Measurements from ENCODE around the gene EFCAB6.
A peak's percentile ranks its signal among the peaks of the same experiment; 100 is the strongest.

The EFCAB6 gene

DNA sequence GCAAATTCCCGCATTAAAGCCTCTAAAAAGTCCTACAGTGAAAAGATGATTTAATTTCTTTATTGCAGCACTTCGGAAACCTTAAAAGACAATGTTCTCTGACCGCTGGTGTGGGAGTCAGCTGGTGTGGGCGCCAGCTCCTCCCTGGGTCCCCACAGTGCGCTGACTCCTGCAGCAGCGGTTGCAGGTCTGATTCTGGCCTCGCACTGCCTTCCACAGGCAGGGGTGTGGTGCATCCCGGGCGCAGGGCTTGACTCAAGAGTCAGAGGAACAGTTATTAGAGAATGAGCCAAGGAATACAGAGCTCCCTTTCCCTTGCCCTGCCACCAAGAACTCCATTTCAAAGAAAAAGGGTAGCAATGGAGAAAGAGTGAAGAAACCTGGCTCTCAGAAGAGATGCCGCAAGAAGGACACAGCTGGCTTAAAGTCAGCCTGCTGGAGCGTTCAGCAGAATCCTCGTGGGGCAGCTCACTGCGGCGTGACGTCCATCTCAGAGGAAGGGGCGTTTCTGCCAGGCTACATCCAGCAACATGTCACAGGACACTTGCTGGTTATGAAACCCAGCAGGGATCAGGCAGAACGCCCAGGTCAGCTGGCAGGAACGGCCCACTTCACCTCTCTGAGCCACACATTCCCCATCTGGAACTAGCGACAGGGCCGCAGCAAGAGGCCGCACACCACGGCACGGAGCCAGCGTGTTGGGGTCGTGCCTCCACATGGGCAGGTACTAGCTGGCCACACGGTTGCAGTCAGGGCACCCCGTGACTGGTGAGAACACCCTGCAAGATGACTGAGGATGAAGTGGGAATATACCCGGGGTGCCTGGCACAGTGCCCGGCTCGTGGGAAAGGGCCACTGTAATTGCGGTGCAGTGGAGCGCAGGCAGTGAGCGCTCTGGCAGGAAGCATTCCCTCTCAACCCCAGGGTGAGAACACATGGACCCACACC, 18.1 kb upstream of the EFCAB6 start:
- DNase-seq = no peak

DNA sequence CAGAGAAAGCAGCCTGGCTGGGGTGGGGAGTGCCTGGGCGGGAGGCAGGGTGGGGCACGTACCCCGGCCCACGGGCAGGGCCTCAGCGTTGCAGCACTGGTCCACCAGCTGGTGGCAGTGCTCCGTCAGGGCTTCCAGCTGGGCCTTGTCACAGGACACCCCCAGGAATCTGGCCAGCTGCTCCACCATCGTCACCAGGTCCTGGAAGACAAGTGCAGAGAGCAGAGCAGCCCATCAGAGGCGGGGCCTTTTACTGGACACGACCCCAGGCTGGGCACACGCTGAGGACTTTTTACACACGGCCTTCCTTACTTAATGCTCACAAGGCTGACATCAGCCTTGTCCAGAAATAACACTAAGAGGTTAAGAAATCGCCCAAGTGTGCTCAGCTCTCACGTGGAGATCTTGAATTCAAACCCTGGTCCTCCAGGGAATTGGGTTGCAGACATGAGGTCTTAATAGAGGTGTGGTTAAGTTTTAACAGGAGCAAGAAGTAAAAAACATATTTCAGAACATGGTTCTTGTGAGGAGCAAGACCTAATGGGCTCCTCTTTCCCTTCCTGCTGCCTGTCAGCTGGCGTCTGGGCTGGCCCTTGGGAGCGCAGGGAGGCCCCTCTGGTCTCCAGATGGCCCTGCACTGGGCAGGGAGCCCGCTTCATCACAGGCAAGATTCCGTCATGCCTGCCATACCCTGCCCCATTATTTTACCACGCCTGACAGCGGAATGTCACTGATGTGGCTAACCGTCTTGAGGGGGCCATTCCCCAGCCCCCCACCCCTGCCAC, 17.1 kb upstream of the EFCAB6 start:
- DNase-seq = no peak

DNA sequence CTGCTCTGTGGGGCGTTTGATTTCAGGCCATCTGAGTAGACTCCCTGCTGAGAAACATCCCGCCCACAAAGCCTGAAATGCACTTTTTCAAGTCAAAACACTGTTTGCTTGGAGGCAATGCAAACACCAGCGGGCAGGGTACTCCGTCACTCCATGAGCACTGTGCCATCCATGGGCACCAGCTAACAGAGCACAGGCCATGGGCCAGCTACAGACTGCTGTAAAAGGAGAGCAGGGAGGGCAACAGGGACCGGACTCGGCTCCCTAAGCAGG, 16.6 kb upstream of the EFCAB6 start:
- no peak for DNase-seq

DNA sequence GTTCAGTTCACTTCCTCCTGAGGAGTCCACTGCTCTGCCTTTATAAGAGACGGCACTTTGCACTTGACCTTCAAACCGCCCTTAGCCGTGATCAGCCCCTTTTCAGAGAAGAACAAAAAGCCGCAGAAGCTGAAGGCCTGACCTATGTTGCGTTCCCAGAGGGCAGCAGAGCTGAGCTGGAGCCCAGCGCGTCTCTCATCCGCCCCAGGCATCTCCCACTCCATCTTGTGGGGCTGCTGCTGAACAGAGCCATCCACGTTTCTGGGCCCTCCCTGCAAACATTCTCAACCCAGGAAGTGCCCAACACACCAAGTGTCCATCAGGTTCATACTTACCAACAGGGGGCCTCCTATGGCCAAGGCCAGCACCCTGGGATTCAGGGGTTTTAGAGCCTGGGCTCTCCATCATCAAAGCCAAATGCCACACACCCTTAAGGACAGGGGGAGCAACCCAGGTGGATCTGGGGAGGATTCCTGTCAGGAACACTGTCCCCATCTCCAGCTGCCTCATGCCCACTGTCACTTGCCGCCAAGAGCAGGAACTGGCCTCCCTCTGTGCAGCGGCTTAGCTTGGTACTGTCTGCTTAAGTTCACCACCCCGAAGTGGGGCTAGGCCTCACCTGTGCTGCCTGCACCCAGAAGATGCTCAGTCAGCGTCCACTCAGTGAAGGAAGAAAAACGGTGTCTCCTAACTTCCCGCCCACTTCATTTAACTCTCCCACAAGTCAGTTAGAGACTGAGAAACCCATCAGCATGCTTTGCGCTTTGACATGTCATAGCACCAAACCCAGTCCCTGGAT, 16.0 kb upstream of the EFCAB6 start:
- DNase-seq = no peak

DNA sequence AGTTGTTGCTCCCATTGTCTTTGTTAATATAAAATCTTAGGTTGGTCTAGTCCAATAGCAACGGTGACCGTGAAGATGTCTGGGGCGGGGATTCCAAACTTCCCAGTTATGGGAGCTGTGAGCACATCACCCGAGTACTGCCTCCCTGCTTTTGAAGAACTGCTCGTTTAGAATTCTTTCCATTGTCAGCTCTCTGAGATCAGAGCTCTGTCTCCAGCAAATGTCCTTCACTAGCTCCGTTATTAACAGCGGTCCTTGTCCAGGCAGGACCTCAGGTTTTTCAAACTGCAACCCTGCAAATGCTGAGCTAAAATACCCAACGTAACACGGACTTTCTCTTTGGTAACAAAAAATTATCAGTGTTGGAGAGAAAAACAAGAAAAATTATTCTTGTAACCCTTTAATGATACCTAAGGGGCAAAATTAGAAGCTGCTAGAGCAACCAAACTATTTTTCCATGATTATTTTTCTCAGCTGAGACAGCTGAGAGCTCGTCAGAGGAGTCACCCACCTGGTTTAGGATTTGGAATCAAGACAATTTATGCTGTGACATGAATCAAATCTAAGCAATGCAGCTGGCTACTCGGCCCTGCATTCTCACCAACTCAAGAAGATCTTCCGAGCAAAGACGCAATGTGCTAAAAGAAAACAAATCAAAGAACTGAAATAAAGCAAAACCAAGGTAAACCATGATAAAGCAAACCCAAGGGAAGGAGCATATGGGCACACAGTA, 15.1 kb upstream of the EFCAB6 start:
- DNase-seq = no peak

DNA sequence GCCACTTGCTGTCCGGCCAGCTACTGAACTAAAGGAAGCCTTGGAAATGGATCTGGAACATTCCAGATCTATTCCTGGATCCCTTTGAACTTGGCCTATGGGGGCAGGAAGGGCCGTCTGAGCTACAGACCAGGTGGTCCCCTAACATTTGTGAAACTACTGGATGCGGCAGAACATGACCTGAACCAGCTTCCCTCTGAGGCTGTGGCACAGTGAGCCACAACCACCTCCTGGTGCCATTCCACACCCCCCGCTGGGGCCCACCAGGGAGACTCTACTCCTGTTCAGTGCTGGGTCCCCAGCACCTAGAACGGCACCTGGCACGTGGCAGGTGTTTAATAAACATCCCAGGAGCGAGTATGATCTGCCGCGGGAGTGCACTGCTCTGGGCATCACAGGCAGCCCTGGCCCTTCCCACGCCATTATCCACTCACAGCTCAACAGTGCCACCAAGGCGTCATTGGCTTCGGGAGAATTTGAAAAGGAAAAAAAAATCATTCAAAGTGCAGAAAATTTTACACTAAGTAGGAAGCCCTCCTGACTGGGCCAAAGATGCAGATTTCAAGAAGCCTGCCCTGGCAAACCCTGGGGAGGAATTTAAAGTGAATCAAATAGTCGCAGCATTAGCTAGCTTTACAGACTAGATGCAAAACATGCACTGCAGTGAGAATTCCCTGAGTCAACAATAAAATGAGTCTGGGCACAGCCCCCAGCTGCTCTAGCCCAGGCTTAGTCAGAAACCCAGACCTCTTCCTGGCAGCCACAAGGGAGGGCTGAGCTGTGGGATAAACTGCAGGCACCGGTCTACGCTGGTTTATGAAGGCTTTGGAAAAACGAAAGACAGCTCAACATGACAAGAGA, 14.3 kb upstream of the EFCAB6 start:
- peak; percentile 41 for DNase-seq

DNA sequence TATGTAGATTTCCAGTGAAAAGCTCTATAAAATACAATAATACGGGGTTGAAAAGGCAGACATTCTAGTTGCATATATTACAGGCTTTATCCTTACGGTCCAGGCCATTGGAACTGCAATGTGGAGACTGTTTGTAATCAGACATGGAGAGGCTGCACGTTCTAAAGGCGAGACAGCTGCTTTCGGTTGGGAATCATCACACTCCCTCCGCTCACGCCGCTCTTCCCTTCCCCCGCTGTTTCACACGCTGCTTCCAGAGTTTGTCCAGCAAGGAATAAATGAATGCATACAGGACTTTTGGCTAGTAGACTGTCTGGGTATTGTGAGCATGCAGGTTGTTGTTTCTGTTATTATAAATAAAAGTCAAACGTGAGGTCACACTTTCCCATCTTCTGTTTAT, 13.5 kb upstream of the EFCAB6 start:
- no peak for DNase-seq

DNA sequence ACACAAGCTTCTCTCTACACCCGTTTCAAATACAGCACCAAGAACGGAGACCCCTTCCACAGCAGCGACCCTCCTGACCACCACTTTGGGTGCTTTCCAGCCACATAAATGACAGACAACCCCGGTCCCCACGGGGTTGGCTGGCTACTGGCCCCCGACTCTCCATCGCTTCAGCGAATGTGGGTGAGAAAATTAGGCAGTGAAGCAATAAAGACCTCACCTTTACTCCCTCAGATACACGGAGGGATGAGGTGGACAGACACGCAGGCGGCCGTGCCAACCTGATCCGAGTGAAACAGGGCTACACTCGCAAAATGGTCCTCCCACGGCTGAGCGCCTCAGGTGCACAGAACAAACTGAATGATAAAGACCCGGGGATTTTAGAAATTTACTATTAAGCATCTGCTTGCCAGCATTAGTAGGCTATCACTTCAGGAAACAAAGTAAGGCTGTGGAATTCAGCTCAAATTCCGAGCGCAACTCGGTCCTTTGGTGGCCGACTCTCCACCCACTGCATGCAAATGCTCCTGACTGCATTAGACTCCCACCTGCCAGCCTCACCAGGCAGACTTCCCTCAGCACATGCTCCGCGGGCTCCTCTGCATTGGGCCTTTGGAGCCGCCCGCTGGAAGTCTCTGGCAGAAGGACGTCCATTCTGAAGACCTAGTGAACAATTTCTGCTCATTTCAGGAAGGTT, 12.8 kb upstream of the EFCAB6 start:
- no peak for DNase-seq

DNA sequence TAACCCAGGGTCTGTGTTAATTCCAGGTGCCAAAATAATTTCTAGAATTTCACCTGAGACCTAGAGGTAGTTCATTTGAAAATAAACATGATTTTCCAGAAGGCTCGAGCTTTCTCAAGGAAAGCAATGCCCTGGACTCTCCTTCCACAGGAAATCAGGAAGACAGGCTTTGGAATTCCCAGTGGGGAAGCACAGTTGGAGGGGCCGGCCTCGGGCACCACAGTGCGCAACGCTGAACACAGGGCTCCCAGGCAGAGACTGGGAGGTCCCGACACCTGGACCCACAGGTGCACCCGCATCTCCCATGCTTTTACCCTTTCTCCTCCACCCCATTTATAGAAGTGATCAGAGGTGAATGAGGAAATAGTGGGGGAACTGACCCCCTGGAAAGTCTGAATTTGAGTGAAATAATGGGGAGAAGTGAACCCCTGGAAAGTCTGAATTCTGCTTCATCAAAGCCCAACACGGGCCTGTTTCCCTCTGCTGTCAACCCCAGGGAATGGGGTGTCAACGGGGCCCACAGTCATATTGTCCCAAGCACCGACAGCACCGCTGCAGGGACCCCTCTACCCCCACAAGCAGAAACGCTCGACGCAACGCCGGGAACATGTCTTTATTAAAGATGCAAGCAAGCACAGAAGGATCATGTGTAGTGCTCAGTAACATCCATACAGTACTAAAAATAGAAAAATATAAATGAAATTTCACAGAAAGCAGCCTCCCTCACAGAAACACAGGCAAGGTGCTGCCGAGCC, 12.0 kb upstream of the EFCAB6 start:
- no peak for DNase-seq

DNA sequence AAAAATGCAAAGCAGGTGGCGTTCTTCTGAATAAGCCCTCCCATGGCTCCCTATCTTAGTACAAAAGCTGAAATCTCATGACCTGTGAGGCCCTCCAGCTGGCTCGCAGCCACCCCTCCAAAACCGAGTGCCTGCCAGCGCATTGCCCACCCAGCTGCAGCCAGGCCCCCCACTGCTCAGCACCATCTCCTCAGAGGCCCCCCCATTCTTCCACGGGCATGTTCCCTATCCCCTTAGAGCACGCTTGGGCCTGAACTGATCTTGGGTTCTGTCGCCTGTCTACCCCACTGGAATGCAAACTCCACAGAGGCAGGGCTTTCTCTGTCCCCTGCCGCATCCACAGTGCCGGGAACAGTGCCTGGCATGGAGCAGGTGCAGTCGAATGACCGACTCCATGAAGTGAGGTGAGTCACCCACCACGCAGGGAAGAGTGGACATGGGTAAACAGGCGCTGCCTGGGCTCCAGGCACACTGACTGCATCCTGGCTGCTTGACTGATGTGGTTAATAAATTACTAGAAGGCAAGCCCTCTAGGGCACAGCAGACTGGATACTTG, 11.3 kb upstream of the EFCAB6 start:
- DNase-seq = no peak

DNA sequence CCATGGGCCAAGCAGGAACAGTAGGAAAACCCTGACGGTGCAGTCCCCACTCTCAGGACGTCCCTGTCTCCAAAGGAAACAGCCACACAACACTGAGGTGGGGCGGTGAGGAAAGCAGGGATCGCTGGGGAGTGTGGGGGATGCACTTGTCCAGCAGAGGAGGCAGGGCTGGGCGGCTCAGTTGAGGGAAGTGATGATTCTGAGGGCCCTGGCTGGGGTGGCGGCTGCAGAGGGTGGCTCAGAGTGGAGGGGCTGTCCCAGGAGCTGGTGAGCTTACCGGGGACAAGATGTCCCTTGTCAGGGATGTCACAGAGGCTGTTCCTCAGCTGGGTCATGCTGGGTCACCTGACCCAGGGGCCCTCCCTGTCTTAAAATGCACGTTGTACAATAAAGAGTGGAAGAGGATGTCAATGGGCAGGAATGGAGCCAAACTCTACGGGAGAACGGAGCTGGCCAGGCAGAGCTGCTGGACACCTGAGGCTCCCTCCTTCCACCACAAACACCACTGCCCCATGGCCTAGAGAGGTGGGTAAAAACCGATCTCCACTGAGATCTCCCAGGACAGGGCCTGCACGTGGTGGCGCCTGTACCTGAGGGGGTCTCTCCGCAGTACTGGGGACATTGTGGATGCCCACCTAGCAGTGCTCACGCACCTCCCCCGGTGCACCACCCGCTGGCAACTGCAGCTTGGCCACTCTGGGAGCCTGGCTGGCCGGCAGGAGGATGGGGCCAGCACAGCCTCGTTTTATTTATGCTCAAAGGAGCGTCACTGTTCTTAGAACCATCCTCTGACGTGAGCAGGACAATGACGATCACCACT, 9.7 kb upstream of the EFCAB6 start:
- DNase-seq = no peak

DNA sequence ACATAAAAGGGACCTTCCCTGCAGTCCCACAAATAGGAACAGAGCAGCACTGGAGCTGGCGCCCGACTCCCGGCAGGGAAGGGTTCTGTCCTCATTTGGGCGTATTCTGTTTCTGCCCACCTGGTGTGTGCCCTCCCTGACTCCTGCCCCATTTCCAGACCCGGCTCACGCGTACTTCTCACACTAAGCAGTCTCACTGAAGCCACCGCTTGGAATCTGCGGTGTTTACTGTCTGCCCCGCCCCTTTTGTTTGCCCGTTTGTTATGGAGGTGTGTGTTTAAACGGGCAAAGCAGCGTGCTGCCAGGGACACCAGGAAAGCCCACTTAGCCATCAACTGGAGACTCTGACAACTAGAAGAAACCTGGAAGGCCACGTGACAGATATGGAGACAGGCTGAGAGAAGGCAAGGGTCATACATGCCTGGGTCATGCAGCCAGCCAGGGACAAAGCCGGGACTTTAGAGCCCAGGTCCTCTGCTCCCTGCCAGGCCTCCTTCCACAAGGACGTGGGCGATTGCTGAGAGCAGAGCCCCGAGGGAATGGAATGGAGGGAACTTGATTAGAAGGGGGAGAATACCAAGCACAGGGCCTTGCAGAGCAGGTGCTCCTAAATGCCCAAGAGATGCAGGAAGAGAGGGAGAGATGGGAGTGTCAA, 8.7 kb upstream of the EFCAB6 start:
- peak; percentile 5 for DNase-seq

DNA sequence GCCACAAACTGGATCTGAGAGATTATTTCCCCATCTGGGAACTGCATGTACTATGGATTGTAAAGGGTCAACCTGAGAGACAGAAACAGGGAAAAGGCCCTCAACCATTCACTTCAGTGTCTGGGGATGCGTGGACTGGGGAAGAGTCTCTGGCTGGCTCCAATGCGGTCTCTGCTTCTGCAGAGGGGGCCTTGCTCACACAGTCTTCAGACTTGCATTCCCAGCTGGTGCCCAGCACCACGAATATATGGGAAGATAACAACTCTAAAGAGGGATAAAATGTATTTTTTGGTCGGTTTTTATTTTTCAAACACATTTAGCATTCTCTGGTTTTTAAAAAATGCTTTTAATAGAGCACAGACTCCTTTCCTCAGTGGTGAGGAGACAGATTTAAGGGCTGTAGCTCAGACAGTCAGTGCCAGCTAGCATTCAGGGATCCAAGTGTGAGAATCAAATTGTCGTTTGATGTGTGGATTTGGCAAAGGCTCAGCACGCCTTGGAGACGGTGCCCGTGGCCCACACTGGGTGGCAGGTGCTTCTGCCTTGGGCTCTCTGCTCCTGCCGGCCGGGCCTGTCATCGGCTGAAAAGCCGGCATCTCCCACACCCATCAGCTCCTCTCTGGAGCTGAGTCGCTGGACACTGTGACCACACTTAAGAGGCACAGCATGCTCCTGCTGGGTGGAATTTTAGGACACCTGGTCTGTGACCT, 8.0 kb upstream of the EFCAB6 start:
- DNase-seq = no peak

DNA sequence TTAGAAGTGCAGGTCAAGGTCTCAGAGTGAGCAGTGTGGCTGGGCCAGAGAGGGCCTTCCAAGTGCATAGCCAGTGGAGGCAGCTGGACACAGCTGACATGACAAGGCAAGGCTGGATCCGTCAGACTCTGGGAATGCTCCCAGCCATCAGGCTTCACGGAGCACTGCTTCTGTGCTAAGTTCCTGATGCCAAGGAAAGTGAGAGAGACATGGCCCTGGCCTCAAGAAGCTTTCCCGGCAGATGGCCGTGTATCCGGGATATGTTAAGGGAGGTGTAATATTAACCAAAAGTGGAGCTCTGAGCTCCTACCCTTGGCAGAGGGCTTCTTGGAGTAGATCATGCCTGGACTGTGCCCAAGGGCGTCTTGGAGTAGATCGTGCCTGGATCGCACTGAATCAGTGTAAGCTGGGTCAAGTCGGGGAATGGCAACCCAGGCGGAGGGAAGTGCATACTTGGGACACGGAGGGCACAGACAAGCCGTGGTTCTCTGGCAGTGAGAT, 7.4 kb upstream of the EFCAB6 start:
- no peak for DNase-seq

DNA sequence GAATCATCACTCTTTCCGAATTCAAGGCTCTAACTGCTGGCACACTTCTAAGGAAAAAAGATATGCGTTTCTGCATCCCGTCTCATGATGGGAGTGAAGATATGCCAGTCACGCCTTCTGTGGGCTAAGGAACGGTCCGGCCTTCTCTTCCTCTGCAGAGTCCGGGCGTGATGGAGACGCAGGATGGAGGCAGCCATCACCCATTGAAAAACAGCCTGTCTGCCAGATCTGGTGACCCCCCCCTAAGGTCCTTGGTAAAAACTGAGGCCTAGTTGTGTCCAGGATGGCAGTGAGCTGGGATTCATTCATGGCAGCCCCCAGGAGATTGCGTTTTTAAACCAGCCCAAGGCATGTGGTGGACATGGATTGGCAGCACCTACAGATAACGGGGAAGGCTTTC, 6.9 kb upstream of the EFCAB6 start:
- no peak for DNase-seq

DNA sequence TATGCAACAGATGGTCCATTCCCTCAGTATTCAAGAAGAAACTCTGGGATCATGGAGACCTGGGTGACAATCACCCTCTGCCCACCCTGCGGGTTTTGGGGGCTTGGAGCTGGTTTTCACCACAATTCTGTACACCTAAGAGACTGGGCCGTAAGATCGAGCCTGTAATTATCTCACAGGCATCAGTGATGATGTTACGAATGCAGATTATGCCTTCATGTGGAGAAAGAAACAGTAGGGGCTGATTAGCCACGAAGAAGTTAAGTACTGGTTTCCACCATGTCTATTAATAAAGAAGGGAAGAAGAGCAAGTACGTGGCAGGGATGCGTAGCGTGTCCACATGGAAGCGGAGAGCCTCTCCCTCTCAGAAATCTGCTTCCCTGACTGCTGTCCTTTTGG, 5.3 kb upstream of the EFCAB6 start:
- no peak for DNase-seq

DNA sequence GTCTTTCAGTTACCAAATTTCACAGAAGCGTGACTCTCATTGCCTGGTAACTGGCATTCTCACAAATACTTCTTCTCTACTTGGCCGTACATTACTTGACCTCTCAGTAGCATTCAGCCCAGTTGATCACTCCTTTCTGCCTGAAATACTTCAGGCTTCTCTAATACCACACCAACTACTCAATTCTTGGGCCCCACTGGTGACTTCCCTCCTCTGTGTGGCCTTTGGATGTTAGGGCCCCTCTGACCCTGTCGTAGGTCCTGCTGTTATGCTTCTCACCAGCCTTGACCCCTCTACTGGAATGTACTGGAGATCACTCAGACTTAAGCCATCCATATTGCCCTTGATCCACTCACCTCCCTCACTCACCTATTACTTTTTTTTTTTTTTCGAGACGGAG, 2.2 kb upstream of the EFCAB6 start:
- DNase-seq = no peak

DNA sequence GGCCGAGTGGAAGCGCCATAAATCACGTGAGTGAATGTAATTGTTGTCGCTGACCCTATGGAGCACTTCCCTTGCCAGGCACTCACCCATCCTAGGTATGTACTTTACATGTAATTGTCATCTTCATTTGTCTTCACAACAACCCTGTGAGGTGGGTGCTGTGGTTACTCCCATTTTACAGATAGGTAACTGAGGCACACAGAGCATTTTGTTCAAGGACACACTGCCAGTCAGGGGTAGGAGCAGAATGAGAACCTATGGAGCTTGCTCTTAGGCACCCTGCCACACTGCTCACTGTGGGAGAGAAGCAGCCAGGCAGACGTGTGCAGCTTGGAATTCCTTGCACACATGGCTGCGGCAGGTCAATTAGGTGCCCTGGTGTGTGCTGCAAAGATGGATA, 785 bp upstream of the EFCAB6 start:
- DNase-seq = no peak

Measured in NCI-H510A treated with DMSO at 0.1 percent for 48 hours (cell line).